ENCODE results near the gene PSMB11.

DNA sequence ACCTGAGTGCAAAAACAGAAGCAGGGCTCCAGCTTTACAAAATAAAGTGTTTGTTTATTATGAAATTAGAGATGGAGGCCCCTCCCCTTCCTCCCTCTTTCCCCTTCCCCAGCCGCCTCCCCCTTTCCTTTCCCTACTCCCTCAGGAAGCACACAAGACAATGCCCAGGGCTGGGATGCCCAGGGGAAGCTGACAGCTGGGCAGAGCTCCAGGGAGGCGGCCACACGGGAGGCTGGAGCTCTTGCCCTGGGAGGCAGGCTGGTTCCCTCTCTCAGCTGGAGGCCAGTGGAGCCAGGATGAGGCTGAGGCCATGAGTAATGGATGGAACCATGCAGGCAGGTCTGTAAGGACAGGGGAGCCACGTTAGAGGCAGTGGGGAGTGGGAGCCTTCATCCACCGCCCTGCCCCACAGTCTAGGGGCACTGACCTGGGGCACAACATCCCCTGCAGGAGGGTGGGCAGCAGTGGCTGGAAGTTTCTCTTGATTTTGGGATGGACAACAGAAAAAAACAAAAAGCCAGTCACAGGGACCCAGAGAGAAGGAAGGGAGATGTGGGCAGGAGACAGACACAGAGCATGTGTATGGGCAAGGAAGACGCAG, 5.1 kb downstream of the PSMB11 start:
- TF ChIP-seq, protein P1, sequence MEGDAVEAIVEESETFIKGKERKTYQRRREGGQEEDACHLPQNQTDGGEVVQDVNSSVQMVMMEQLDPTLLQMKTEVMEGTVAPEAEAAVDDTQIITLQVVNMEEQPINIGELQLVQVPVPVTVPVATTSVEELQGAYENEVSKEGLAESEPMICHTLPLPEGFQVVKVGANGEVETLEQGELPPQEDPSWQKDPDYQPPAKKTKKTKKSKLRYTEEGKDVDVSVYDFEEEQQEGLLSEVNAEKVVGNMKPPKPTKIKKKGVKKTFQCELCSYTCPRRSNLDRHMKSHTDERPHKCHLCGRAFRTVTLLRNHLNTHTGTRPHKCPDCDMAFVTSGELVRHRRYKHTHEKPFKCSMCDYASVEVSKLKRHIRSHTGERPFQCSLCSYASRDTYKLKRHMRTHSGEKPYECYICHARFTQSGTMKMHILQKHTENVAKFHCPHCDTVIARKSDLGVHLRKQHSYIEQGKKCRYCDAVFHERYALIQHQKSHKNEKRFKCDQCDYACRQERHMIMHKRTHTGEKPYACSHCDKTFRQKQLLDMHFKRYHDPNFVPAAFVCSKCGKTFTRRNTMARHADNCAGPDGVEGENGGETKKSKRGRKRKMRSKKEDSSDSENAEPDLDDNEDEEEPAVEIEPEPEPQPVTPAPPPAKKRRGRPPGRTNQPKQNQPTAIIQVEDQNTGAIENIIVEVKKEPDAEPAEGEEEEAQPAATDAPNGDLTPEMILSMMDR (IDR thresholded peaks at IDR 0.05; ENCODE audit: poor library complexity) = no peak
- TF ChIP-seq EZH2 (IDR thresholded peaks at IDR 0.05; ENCODE audit: borderline replicate concordance) (no peak), EZH2phosphoT487 (IDR thresholded peaks at IDR 0.05; ENCODE audit: low read depth, severe bottlenecking, unreplicated experiment) (no peak)

Data from hepatocyte (in vitro differentiated cells).